HL-60/S4 treated with retinoic acid at 250 ng/mL for 4 days and 3 days (cell line): ENCODE data around the gene TMEM150B.
"Not testable (repeated sequence)": the region's sequence is repeated elsewhere in the genome, so short reads cannot be mapped to it uniquely, and the experiment has no call there.

Experiments
- in situ Hi-C: fragments of 300-500 bp; cut with MboI; formaldehyde crosslinking; loops from 2 replicates; pipeline ENCODE4 v1.7.0; 2022; ENCODE audit warnings: low sequenced_read_pairs

The TMEM150B gene

DNA sequence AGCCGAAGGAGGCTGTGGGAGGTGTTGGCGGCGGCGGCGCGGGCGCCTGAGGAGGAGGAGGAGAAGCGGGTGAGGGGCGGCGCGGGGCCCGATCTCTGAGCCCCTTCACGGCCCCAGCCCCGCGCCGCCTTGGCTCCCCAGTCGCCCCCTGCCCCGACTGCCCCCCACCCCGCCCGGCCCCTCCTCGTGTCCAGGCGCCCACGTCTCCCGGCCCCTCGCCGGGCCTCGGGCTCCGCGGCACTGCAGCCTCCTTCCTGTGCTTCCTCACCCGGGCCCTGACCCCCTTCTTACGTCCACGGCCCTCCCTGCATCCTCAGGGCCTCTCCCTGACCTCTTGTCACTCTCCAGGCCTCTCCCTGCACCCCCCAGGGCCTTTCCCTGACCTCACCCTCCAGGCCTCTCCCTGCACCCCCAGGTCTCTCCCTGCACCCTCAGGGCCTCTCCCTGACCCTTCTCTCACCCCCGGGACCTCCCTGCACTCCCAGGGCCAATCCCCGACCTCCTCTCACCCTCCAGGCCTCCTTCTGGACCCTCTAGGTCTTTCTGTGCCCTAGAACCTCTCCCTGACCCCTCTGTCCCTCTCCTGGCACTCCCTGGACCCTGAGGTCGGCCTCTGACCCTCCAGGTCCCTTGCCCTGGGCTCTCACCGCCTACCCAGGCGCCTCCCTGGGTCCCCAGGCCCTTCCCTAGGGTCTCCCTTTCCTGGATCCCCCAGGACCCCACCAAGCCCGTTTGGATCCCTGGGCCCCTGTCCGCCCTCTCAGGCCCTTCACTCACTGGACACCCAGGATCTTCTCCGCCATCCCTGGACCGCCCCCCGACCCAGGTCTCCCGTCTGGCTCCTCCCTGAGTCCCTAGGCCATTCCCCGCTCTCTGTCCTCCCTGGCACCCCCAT lies 15.0 kb upstream of the TMEM150B start:
- in situ Hi-C loops: no loop called here

GRCh38 chr19:55339105-55339888 lies 14.2 kb upstream of the TMEM150B start, which contains the start of gene KMT5C:
TSS of gene KMT5C (plus strand) at chr19:55339876. CDS start at chr19:55341937, 2,061 bp downstream.
- in situ Hi-C loops: no loop called here

DNA sequence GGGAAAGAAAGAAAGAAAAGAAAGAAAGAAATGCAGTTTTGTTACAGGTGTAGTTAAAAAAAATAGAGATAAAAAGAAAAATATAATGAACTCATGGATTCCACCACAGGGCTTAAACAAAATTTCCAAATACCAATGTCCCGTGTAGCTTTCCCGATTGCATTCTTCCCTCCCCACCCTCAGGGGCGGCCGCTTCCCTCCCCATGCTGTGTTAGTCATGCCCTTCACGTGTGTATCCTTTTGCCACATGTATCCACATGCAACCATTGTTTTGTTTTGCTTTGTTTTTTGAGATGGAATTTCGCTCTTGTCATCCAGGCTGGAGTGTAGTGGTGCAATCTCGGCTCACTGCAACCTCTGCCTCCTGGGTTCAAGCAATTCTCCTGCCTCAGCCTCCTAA lies 11.0 kb upstream of the TMEM150B start:
- in situ Hi-C loops: no loop called here

- in situ Hi-C loops: no loop called here
Observed at GRCh38 chr19:55333870-55334269, 8.7 kb upstream of the TMEM150B start.

DNA sequence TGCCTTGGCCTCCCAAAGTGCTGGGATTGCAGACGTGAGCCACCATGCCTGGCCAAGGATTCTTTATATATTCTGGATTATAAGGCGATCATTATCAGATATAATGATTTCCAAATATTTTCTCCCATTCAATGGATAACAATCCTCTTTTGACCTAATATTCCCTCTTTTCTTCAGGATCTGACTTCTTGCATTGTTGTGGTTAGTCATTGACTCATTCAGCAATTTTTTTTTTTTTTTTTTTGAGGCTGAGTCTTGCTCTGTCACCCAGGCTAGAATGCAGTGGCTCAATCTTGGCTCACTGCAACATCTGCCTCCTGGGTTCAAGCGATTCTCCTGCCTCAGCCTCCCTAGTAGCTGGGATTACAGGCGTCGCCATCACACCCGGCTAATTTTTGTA lies 4.7 kb upstream of the TMEM150B start:
- in situ Hi-C loops: not testable (repeated sequence)

DNA sequence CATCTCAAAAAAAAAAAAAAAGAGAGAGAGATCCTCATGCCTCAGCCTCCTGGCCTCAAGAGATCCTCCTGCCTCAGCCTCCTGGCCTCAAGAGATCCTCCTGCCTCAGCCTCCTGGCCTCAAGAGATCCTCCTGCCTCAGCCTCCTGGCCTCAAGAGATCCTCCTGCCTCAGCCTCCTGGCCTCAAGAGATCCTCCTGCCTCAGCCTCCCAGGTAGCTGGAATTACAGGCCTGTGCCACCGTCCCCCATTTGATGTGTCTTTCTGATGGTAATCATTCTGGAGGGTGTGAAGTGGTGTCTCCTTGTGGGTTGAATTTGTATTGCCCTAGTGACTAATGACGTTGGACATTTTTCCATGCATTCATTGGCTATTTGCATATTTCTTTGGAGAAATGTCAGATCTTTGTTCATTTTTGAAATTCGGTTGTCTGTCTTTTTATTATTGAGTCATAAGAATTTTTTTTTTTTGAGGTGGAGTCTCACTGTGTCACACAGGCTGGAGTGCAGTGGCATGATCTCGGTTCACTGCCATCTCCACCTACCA lies 3.7 kb upstream of the TMEM150B start:
- in situ Hi-C loops: not testable (repeated sequence)

- in situ Hi-C loops: no loop called here
Observed at GRCh38 chr19:55324662-55325061, 479 bp downstream of the TMEM150B start.

DNA sequence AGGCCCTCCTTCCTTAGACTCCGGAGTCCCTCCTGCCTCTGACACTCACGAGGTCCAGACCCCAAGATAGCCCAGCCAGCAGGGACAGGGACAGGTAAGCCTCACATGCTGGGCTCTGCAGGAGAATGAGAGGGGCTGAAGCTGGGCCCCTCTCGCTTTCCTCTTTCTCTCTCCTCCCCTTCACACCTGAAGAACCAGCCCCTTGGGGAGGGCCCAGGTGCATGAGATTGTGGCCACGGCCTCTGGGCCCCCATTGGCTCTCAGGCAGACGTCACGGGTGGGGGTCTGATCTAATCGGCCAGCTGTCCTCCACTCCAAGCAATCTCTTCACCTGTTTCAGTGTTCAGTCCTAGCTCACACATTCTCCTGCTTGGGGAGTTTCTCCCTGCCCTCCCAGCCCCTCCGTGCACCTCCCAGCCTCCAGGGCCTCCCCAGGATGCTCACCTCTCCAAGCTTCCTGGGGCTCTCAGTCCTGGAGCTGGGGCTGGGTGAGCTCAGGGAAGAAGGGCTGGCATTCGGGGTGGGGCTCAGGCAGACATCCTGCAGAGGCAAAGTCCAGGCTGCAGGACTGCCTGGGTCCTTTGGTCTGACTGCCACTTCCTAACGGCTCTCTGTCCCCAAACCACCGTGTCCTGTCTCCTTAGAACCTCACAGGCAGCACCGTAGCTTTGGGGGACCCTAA lies 2.8 kb downstream of the TMEM150B start:
- in situ Hi-C loops: no loop called here

DNA sequence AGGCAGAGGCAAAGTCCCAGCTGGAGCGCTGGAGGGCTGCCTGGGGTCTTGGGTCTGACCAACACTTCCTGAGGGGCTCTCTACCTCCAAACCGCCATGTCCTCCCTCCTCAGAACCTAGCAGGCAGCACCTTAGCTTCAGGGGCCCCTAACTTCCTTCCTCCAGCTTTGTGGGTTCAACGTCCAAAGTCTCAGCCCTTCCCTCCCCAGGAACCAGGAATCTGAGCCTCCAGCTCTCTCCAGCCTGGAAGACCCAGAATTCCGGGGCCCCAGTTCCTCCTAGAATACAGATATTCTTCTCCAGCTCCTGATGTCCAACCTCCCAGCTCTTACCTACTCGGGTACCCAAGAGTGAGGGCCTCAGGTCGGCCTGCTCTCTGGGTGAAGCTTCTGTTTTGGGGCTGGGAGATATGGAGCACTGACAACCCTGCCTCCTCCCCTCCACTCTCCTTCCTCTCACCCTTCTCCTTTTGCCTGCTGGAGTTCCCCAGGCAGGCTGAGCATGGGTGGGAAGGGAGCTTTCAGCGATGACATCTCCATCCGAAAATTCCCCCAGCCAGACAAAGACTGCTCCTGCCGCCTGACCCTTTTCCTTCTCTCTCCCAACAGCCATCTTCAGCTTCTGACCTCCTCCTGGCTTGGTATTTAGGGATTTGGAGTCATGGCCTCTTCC lies 3.5 kb downstream of the TMEM150B start:
- in situ Hi-C loops: no loop called here

DNA sequence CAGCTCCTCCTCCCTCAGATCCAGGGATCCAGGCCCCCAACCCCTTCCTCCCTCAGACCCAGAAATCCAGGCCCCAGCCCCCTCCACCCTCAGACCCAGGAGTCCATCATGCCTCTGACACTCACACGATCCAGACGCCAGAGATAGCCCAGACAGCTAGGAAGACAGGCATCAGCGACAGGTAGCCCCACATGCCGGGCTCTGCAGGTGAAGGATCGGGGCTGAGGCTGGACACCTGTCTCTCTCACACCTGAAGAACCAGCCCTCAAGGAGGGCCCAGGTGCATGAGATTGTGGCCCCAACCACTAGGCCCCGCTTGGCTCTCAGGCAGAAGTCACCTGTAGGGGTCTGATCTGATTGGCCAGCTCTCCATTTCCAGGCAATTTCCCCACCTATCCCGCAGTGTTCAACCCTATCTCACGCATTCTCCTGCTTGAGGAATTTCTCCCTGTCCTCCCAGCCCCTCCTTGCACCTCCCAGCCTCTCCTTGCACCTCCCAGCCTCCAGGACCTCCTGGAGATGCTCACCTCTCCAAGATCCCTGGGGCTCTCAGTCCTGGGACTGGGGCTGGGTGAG lies 4.2 kb downstream of the TMEM150B start:
- in situ Hi-C loops: no loop called here

GRCh38 chr19:55319785-55320184 lies 5.4 kb downstream of the TMEM150B start:
- in situ Hi-C loops: no loop called here

DNA sequence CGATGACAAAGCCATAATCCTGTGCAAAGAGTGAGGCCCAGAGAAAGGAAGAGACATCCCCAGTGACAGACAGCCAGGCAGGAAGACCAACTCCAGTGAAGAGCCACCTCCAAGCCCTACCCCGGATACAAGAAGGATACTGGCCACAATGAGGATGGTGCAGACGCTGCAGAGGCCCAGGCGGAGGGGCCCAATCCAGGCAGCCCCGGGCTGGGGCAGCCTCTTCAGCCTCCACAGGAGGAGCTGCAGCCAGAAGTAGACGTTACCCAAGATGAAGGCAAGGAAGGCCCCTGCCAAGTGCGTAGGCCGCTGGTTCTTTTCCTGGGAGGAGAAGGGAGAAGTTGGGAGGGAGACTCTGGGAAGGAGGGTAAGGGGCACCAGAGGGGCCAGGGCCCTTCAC lies 8.5 kb downstream of the TMEM150B start:
- in situ Hi-C loops: no loop called here

GRCh38 chr19:55315956-55316525 lies 9.1 kb downstream of the TMEM150B start:
- in situ Hi-C loops: no loop called here

- in situ Hi-C loops: no loop called here
Observed at GRCh38 chr19:55314396-55314795, 10.7 kb downstream of the TMEM150B start.

DNA sequence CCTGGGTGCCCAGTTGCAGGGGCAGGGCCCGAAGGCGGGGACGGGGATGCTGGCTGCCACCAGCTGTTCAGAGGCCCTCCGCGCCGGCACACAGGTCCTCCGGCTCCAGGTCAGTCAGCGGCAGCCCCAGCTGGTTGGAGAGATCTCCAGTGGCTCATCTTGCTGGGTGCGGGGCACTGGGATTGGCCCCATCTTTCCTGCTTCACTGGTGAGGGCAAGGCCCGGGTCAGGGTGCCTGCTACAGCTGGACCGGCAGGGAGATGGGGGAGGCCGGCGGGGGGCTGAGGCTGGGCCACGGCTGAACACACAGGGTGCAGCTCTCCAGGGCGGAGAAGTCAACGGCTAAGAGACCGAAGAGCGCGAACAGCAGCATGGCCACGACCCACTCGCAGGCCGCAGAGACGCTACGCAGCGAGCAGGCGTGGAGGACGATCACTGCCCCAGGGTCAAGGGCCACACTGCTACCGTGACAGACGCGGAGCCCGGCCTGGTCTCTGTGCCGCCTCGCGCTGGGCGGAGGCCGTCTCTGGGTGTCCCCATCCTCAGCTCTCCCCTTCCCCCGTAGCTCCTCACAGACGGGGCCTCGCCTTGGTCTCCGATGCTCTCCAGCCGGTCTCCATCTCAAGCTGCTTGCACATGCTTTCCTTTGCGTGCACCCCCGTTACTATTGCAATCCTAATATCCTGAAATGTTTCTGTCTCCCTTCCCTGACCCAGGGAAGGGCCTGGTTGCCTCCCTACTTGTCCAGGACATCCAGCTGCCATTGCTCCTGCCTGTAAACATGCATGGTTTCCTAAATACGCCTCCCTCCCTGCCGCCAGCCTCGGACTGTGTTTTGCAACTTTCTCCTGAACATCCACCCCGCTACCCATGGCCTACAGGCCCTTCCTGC lies 12.3 kb downstream of the TMEM150B start:
- in situ Hi-C loops: no loop called here

DNA sequence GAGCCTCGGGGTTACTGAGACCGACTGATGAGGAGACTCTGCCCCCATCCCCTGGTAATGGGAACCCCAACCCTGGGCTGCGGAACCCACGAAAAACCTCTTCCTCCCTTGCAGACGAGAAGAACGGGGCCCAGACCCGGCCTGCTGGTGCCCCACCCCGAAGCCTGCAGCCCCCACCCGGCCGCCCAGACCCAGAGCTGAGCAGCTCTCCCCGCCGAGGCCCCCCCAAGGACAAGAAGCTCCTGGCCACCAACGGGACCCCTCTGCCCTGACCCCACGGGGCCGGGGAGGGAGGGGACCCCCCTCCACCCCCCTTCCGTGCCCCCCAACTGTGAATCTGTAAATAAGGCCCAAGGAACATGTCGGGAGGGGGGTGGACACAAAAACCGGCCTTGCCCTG lies 13.3 kb downstream of the TMEM150B start:
- in situ Hi-C loops: no loop called here

GRCh38 chr19:55311397-55311796 lies 13.7 kb downstream of the TMEM150B start:
- in situ Hi-C loops: no loop called here

- in situ Hi-C loops: no loop called here
Observed at GRCh38 chr19:55310498-55310897, 14.6 kb downstream of the TMEM150B start.

GRCh38 chr19:55309448-55309847 lies 15.7 kb downstream of the TMEM150B start:
- in situ Hi-C loops: no loop called here
